A204.1 (cell line): ENCODE data around the gene PRDM7.

ENCODE experiments used
- FAIRE-seq: peaks from 2 replicates; lab custom pipeline; 2012; peaks lifted over from hg19 to GRCh38; lab: Jason Lieb, UNC

Gene PRDM7

GRCh38 chr16:90035902-90036301, 41.2 kb downstream of the PRDM7 start:
- no peak for FAIRE-seq

DNA sequence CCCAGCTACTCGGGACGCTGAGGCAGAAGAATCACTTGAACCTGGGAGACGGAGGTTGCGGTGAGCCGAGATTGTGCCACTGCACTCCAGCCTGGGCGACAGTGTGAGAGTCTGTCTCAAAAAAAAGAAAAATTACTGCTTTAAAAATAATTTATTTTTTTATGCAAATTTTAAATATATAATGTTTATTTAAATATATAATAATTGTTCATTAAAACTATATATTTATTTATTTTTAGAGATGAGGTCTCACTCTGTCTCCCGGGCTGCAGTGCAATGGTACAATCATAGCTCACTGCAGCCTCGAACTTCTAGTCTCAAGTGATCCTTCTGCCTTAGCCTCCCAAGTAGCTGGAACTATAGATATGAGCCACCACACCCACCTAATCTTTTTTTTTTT, 42.6 kb downstream of the PRDM7 start:
- no peak for FAIRE-seq

DNA sequence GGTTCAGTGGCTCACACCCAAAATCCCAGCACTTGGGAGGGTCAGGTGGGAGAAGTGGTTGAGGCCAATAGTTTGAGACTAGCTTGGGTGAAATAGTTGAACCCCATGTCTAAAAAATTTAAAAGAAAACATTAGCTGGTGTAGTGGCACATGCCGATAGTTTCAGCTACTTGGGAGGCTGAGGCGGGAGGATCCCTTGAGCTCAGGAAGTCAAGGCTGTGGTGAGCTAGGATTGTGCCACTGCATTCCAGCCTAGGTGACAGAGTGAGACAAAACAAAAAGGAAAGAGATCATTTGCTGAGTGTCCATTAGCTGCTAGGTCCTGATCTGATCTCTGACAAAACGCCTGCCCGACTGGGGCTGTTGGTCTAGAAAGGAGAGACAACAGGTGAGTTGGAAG, 43.7 kb downstream of the PRDM7 start:
- no peak for FAIRE-seq

- FAIRE-seq, result no peak
Measured at GRCh38 chr16:90032674-90033331, 44.3 kb downstream of the PRDM7 start.

GRCh38 chr16:90031931-90032673, 45.0 kb downstream of the PRDM7 start:
- FAIRE-seq, result no peak

GRCh38 chr16:90031186-90031930, 45.8 kb downstream of the PRDM7 start:
- no peak for FAIRE-seq

DNA sequence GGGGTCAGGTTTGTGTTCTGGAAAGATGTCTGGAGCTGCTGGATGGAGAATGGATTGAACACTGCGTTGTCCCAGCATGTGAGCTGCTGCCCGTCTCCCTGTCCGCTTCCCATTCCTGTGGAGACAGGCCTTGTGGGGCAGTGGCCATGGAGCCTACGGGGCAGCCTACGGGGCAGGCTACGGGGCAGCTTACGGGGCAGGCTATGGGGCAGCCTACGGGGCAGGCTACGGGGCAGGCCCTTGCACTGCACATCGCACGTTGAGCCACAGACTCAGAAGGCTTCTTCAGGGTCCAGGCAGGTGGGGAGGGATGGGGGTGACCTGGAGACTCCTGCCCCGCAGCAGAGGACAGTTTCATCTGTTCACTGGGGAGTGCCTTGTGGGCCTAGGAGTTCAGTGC, 48.1 kb downstream of the PRDM7 start:
- FAIRE-seq, result no peak

GRCh38 chr16:90027611-90028010, 49.5 kb downstream of the PRDM7 start:
- no peak for FAIRE-seq

- no peak for FAIRE-seq
Measured at GRCh38 chr16:90026135-90026534, 51.0 kb downstream of the PRDM7 start.

GRCh38 chr16:90023078-90023447, 54.1 kb downstream of the PRDM7 start:
- no peak for FAIRE-seq

DNA sequence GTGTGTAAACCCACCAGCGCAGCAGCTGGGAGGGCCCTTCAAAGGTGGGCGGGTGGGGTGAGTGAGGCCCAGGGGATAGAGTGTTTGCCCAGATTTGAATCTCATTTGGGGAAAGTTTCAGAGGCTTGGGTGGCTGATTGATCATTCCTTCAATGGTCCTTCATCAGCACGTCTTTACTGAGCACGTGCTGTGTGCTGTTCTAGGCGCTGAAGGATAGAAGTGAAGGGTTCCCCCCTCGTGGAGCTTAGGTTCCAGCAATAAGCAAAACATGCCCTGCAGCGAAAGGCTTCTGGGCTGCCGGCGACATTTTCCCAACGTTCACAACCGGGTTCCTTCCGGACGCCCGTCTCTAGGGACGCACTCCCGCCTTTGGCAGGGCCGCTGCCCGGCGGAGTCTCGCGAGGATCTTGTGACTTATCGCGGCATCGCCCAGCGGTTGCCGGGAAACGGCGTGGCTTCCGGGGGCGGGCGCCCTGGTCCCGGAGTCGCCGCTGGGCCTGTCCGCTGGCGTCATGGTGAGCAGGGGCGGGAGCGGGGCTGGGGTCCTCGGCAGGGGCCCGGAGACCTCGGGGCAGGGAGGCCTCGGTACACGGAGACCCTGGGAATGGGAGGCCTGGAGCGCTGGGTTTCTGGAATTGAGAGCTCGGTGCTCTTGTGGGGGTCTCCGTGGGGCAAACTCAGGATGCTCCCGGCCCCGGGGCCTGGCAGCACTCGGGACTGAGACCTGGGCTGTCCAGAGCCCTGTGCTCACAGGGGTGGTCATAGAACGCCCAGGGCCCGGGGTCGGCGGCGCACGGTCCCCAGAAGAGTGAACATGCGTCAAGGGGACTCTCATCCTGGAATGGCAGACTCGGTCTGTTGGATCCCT, 54.7 kb downstream of the PRDM7 start:
- no peak for FAIRE-seq

DNA sequence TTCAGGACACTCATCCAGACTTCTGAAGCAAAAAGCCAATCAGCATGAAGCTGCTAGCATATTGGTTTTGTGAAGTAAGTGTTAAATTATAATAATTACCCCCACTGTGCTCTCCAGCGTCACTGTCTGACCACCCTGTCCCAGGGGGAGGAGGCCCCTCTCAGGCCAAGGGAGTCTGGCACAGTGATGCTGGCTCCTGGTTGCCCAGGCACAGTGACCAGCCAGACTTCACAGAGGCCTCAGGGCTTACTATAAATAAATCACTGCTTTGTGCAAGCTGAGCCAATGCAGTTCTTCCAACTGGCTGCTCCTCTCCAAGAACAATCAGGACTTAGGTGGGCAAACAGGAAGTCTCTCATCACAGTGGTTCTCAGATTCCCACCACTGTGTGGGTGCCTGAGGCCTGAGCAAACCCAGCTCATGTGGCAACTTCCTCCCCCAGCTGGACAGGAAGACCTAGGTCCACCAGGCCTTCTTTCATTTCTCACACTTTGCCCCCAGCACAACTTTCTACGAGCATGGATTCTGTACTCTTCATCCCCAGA, 56.2 kb downstream of the PRDM7 start:
- no peak for FAIRE-seq

DNA sequence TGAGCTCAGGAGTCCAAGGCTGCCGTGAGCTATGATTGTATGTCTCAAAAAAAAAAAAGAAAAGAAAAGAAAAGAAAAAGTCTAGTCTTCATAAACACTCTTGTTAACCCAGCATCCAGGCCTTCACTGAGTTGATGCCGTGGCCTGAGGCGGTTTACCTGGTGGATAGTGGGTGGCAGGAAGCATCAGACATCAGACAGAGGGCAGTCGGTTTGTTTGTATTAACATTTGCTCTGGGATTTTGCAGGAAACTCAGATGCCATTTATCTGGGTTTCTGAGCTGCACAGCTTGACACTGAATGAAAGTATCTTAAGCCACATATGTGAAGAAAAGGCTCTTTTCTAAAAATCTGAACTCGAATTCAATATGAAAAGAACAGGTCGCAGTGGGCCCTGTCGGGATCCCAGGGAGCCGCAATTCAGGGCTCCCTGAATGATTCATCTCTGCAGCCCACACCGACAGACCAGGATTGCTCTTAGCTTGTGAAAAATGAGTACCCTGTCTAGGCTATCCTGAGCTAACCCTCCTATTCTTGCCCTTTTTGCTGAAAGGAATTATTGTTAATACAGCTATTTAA, 56.8 kb downstream of the PRDM7 start:
- no peak for FAIRE-seq

GRCh38 chr16:90019543-90020259, 57.4 kb downstream of the PRDM7 start:
- FAIRE-seq, result no peak

GRCh38 chr16:90018652-90019542, 58.2 kb downstream of the PRDM7 start, which contains the start of gene DBNDD1:
Gene DBNDD1 (minus strand): TSS chr16:90019456. CDS start chr16:90019341, 115 bp downstream.
- FAIRE-seq, result no peak

DNA sequence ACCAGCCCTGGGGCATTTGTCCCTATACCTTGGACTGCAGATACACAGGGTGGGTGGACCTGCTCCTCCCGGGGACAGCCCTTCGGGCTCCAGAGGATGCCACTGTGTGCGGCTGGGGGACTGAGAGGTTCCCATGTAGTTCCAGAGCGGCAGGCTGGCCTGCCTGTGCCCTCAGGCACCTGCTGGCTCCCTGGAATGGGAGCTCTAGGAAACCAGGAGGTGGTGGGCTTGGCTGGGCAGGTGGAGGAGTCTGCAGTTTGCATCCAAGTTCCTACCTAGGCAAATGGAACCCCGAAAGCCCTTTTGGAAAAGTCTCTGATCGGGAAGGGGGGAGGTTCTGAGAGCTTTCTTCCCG, 58.9 kb downstream of the PRDM7 start:
- FAIRE-seq, result no peak

GRCh38 chr16:90016339-90016950, 60.7 kb downstream of the PRDM7 start:
- no peak for FAIRE-seq

DNA sequence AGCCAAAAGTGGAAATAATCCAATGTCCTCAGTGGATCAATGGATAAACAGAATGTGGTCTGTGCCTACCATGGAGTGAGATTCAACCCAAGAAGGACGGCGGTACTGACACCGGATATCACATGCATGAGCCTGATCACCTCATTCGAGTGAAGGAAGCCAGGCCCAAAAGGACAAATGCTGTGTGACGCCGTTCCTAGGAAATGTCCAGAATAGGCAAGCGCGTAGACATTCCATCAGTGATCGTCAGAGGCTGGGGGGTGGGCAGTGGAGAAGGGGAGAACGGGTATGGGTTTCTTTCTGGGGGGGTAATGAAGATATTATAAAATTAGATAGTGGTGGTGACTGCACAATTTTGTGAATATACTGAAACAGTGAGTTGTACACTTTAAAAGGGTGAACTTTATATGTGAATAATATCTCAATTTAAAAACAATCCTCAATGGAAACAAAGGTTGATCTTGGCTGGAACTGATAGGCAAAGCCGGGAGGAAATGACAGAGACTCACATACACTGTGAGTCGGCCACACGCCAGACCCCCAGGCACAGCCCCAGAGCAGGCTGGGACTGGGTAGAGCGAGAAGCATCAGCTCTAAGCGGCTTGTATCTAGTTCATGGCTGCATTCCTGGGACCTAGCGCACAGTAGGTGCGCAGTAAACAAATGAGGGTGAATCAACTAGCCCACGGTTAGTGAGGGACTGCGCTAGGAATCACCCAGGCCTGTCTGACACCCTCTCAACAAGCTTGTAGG, 61.4 kb downstream of the PRDM7 start:
- no peak for FAIRE-seq
